Liver (tissue), 9 donors: ENCODE data around the gene MT4. TPM values are rescaled to one million over a fixed set of nuclear protein-coding genes. Genes with fewer than 3 reads are reported as not detected.

Source experiments
- DNase-seq: peaks from one replicate; pipeline ENCODE4 v3.0.0-alpha.2; 2017; ENCODE audit warnings: low spot score
- H3K27ac ChIP-seq, 2 donors: one replicate each; pipeline ENCODE4 v1.7.0; 2013; ENCODE audit warnings: inconsistent platforms in 2 of 2, low read length in 2 of 2, control low read depth in 1 of 2, low read depth in 1 of 2, mild to moderate bottlenecking in 1 of 2
- H3K27me3 ChIP-seq, 4 donors: one replicate each; pipeline versions ENCODE4 v1.6.1 to v1.7.0; 2013; ENCODE audit warnings: low read length in 3 of 4, inconsistent platforms in 1 of 4, mild to moderate bottlenecking in 1 of 4, moderate library complexity in 1 of 4; ENCODE audit not compliant: control insufficient read depth in 4 of 4, insufficient read depth in 4 of 4
- H3K36me3 ChIP-seq, 4 donors: one replicate each; pipeline versions ENCODE4 v1.6.1 to v1.7.0; 2013; ENCODE audit warnings: low read length in 3 of 4, mild to moderate bottlenecking in 3 of 4, low read depth in 1 of 4, moderate library complexity in 1 of 4; ENCODE audit not compliant: control insufficient read depth in 4 of 4, insufficient read depth in 3 of 4
- H3K4me1 ChIP-seq, 4 donors: one replicate each; pipeline versions ENCODE4 v1.6.1 to v1.7.0; 2013; ENCODE audit warnings: low read length in 3 of 4, mild to moderate bottlenecking in 3 of 4, moderate library complexity in 1 of 4; ENCODE audit not compliant: control insufficient read depth in 4 of 4, insufficient read depth in 4 of 4
- H3K4me3 ChIP-seq, 3 donors: one replicate each; pipeline versions ENCODE4 v1.6.1 to v1.7.0; 2013; ENCODE audit warnings: low read length in 3 of 3, control low read depth in 1 of 3, low read depth in 1 of 3, mild to moderate bottlenecking in 1 of 3
- H3K9ac ChIP-seq, 2 donors: one replicate each; pipeline ENCODE4 v1.7.0; 2013; ENCODE audit warnings: low read length in 2 of 2, mild to moderate bottlenecking in 2 of 2, moderate library complexity in 2 of 2, control low read depth in 1 of 2, low read depth in 1 of 2
- H3K9me3 ChIP-seq, 4 donors: one replicate each; pipeline versions ENCODE4 v1.6.1 to v1.7.0; 2013; ENCODE audit warnings: low read length in 3 of 4; ENCODE audit not compliant: control insufficient read depth in 4 of 4
- ATF3 ChIP-seq: IDR thresholded peaks from 2 replicates; pipeline ENCODE4 v1.6.1; 2016; ENCODE audit warnings: antibody characterized with exemption
- EGR1 ChIP-seq, 2 donors: IDR thresholded peaks; 2 replicates each; pipeline ENCODE4 v1.6.1; 2016 to 2018; ENCODE audit warnings: antibody characterized with exemption in 2 of 2, low read depth in 2 of 2
- FOXA1 ChIP-seq: IDR thresholded peaks from 2 replicates; pipeline ENCODE4 v1.6.1; 2016; ENCODE audit warnings: antibody characterized with exemption
- GABPA ChIP-seq, 2 donors: IDR thresholded peaks in 1 of 2; conservative IDR thresholded peaks in 1 of 2; 2 replicates each; pipeline ENCODE4 v1.6.1; 2016; ENCODE audit warnings: antibody characterized with exemption in 2 of 2, mild to moderate bottlenecking in 1 of 2, moderate library complexity in 1 of 2
- HNF4A ChIP-seq, 2 donors: conservative IDR thresholded peaks; 2 replicates each; pipeline ENCODE4 v1.6.1; 2016; ENCODE audit warnings: antibody characterized with exemption in 2 of 2, mild to moderate bottlenecking in 2 of 2
- HNF4G ChIP-seq: IDR thresholded peaks from 2 replicates; pipeline ENCODE4 v1.6.1; 2016; ENCODE audit warnings: antibody characterized with exemption
- JUND ChIP-seq, 2 donors: IDR thresholded peaks; 2 replicates each; pipeline ENCODE4 v1.6.1; 2016; ENCODE audit warnings: antibody characterized with exemption in 2 of 2
- NR2F2 ChIP-seq: IDR thresholded peaks from 2 replicates; pipeline ENCODE4 v1.6.1; 2016; ENCODE audit warnings: antibody characterized with exemption
- RAD21 ChIP-seq, 2 donors: IDR thresholded peaks; 2 replicates each; pipeline ENCODE4 v1.6.1; 2016; ENCODE audit warnings: antibody characterized with exemption in 2 of 2, mild to moderate bottlenecking in 2 of 2
- RXRA ChIP-seq, 2 donors: IDR thresholded peaks; 2 replicates each; pipeline ENCODE4 v1.6.1; 2017 to 2018; ENCODE audit warnings: antibody characterized with exemption in 2 of 2, mild to moderate bottlenecking in 1 of 2
- SP1 ChIP-seq: IDR thresholded peaks from 2 replicates; pipeline ENCODE4 v1.6.1; 2018; ENCODE audit warnings: antibody characterized with exemption, mild to moderate bottlenecking
- YY1 ChIP-seq: IDR thresholded peaks from 2 replicates; pipeline ENCODE4 v1.6.1; 2016; ENCODE audit warnings: antibody characterized with exemption, mild to moderate bottlenecking
- whole genome bisulfite sequencing: extraction: QIAGEN DNeasy Blood & Tissue Kit; methylation state at CpG from one replicate; pipeline ENCODE4 v1.1.7; 2013; 5-methylcytosine and 5-hydroxymethylcytosine counted together
- polyA plus RNA-seq, 2 donors: library from polyadenylated mRNA; stranded (reverse) in 1 of 2; unstranded in 1 of 2; fragments of 200-250 nt in 1 of 2; fragments of >200 nt in 1 of 2; fragmentation: Nextera tagmentation in 1 of 2; extraction: Ambion mirVana in 1 of 2; gene quantifications; one replicate each; pipeline versions ENCODE4 v1.2.1 to v1.2.3, GENCODE V29; 2013 to 2015
- total RNA-seq, 2 donors: library from RNA; depleted of rRNA; stranded (reverse); fragments of >200 nt; gene quantifications; one replicate each; pipeline ENCODE4 v1.2.3, GENCODE V29; 2014
- TF ChIP-seq, protein P1 (sequence below): IDR thresholded peaks from 2 replicates; pipeline ENCODE4 v1.6.1; 2016; ENCODE audit warnings: antibody characterized with exemption
- TF ChIP-seq, protein P2 (sequence below): IDR thresholded peaks from 2 replicates; pipeline ENCODE4 v1.6.1; 2016; ENCODE audit warnings: antibody characterized with exemption
- TF ChIP-seq, protein P3 (sequence below): fragments of 150-350 bp; IDR thresholded peaks from 2 replicates; pipeline ENCODE4 v1.5.1; 2017; ENCODE audit warnings: improper control_type of control experiment, low read depth, low read length; ENCODE audit not compliant: missing input control
- donor health status: healthy.
- donor health status: healthy.
- donor health status: healthy.
- donor health status: healthy.
- donor health status: healthy.

MT4 gene
- total RNA-seq: not detected
- polyA plus RNA-seq: not detected

GRCh38 chr16:56564793-56565477, at the start of gene MT4:
MT4 (plus strand) TSS chr16:56565073; CDS start chr16:56565129, 56 bp downstream.
- no peak within 1 kb of the TSS for H3K9ac ChIP-seq
- no peak within 1 kb of the TSS for H3K27ac ChIP-seq
- H3K4me1 ChIP-seq: no peaks in the 10 kb centered on the region
- no peak within 1 kb of the TSS for H3K4me3 ChIP-seq
- DNase-seq: no peak
- H3K36me3 ChIP-seq: no peaks in the 10 kb centered on the region
- no peaks in the 10 kb centered on the region for H3K27me3 ChIP-seq
- 87% methylated on average over 12 of the region's 12 CpGs for WGBS
- H3K9me3 ChIP-seq: no peaks in the 10 kb centered on the region
- TF ChIP-seq GABPA (IDR thresholded peaks at IDR 0.05 in 1 of 2, conservative IDR thresholded peaks at IDR 0.05 in 1 of 2) (no peak), JUND (IDR thresholded peaks at IDR 0.05) (no peak), NR2F2 (no peak), RAD21 (IDR thresholded peaks at IDR 0.05) (no peak), HNF4A (conservative IDR thresholded peaks at IDR 0.05) (no peak)
- TF ChIP-seq, protein P1, sequence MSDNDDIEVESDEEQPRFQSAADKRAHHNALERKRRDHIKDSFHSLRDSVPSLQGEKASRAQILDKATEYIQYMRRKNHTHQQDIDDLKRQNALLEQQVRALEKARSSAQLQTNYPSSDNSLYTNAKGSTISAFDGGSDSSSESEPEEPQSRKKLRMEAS: no peak

DNA sequence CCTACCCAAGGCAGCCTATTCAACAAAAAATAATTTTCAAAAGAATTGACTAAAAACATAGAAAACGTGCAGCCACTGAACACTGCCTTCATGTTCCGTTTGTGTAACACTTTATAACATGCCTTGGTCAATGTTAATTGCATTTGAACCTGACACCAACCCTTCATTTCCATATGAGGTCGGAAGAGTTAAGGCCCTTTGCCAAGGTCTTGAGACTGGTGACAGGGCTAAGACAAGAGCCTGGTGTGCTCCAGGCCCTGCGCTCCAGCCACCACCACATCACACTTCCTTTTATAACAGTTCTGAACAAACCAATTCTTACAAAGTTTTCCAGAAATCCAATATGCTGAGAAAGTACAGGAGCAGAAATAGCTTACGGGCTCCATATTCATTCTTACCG, 49.2 kb upstream of the MT4 start:
- DNase-seq: no peak
- no peaks in the 10 kb centered on the region for H3K9me3 ChIP-seq
- H3K9ac ChIP-seq: no peak overlapping the region
- H3K4me3 ChIP-seq: no peak overlapping the region
- TF ChIP-seq JUND (IDR thresholded peaks at IDR 0.05): no peak
- TF ChIP-seq, protein P2, sequence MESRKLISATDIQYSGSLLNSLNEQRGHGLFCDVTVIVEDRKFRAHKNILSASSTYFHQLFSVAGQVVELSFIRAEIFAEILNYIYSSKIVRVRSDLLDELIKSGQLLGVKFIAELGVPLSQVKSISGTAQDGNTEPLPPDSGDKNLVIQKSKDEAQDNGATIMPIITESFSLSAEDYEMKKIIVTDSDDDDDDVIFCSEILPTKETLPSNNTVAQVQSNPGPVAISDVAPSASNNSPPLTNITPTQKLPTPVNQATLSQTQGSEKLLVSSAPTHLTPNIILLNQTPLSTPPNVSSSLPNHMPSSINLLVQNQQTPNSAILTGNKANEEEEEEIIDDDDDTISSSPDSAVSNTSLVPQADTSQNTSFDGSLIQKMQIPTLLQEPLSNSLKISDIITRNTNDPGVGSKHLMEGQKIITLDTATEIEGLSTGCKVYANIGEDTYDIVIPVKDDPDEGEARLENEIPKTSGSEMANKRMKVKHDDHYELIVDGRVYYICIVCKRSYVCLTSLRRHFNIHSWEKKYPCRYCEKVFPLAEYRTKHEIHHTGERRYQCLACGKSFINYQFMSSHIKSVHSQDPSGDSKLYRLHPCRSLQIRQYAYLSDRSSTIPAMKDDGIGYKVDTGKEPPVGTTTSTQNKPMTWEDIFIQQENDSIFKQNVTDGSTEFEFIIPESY: no peak
- TF ChIP-seq RAD21 (IDR thresholded peaks at IDR 0.05): no peak
- TF ChIP-seq EGR1 (IDR thresholded peaks at IDR 0.05; ENCODE audit: low read depth in 2 of 2): no peak
- no peak for TF ChIP-seq RXRA (IDR thresholded peaks at IDR 0.05)
- no peak for TF ChIP-seq HNF4G
- no peak for TF ChIP-seq YY1
- no peaks in the 10 kb centered on the region for H3K27me3 ChIP-seq
- peaks cover 5 to 13% (median 8%) of the 10 kb centered on the region in 4 donors for H3K4me1 ChIP-seq
- 84% methylated on average over 6 of the region's 6 CpGs for WGBS
- H3K27ac ChIP-seq: no peak overlapping the region
- H3K36me3 ChIP-seq: peaks cover 0 to 2% (median 2%) of the 10 kb centered on the region in 4 donors

GRCh38 chr16:56517206-56517605, 47.7 kb upstream of the MT4 start:
- Histone ChIP-seq H3K4me1 (peaks cover 5 to 13% (median 8%) of the 10 kb centered on the region in 4 donors), H3K27me3 (no peaks in the 10 kb centered on the region), H3K9me3 (no peaks in the 10 kb centered on the region), H3K36me3 (no peaks in the 10 kb centered on the region), H3K4me3 (no peak overlapping the region), H3K27ac (no peak overlapping the region), H3K9ac (no peak overlapping the region)
- TF ChIP-seq, protein P3, sequence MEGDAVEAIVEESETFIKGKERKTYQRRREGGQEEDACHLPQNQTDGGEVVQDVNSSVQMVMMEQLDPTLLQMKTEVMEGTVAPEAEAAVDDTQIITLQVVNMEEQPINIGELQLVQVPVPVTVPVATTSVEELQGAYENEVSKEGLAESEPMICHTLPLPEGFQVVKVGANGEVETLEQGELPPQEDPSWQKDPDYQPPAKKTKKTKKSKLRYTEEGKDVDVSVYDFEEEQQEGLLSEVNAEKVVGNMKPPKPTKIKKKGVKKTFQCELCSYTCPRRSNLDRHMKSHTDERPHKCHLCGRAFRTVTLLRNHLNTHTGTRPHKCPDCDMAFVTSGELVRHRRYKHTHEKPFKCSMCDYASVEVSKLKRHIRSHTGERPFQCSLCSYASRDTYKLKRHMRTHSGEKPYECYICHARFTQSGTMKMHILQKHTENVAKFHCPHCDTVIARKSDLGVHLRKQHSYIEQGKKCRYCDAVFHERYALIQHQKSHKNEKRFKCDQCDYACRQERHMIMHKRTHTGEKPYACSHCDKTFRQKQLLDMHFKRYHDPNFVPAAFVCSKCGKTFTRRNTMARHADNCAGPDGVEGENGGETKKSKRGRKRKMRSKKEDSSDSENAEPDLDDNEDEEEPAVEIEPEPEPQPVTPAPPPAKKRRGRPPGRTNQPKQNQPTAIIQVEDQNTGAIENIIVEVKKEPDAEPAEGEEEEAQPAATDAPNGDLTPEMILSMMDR: no peak
- no peak for TF ChIP-seq SP1
- TF ChIP-seq GABPA (IDR thresholded peaks at IDR 0.05 in 1 of 2, conservative IDR thresholded peaks at IDR 0.05 in 1 of 2): no peak
- TF ChIP-seq HNF4A (conservative IDR thresholded peaks at IDR 0.05): no peak
- no peak for TF ChIP-seq FOXA1
- TF ChIP-seq, protein P1: no peak
- TF ChIP-seq YY1: no peak
- no peak for TF ChIP-seq JUND (IDR thresholded peaks at IDR 0.05)
- no peak for TF ChIP-seq ATF3
- 99% methylated on average over 2 of the region's 2 CpGs for WGBS
- no peak for DNase-seq
